ENCODE data around the gene GLRX5. TPM values are rescaled to one million over a fixed set of nuclear protein-coding genes. Genes with fewer than 3 reads are reported as not detected.

The GLRX5 gene
- total RNA-seq, 1 experiment from 2014 or later: 62.2 TPM

DNA sequence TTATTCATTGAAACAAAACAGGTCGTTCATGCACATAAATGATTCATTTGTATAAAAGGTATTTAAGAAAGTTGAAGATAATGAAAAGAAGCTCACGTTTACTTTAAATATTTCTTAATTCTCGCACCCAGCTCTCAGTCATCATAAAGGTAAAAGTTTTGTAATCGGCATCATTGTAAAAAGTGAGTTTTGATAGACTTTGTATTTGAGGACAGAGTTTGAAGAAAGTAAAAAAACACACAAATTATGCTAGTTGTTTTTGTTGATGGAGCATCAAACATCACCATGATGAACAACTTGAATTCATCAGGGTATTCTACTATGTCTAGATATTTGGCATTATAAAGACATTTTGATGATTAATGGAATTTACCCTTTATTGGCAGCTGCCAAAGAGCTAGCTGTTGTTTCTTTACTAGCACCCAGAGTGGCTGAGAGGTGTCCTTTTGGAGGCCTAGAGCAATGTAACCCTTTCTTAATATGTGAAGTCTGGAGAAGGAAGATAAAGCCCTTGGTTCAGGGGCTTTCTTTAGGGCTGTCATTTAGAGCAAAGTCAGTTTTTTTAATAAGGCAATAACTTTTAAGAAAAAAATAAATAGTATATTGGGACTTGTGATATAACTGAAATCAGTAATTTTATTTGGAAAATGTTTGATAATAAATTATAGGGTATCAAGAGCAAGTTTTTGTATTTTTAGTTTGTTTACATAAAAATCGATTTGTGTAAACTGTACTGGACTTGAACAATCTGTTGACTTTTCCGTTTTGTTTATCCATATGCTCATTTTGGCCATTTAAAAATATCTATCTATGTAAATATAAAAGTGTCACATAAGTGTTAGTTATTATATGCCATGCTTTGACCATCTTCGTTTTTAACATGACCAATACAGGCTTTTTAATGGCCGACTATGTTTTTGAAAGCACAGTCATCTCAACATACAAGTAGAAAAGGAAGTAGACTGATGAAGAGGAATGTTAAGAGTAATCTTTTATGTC, 7.4 kb downstream of the GLRX5 start:
- Histone ChIP-seq H2AK5ac (ENCODE audit: insufficient read length, low read length) (no peak overlapping the region), H3K56ac (ENCODE audit: insufficient read length, low read depth, low read length) (no peak overlapping the region), H4K8ac (replicated peaks; ENCODE audit: insufficient read length, low read depth, low read length) (no peak overlapping the region), H2BK12ac (ENCODE audit: insufficient read length, low read depth, low read length) (no peak overlapping the region), H3K79me2 (ENCODE audit: insufficient read depth, low read length) (peaks cover 23% of the 10 kb centered on the region; the same call in 1 of the 2 replicates), H3K4ac (ENCODE audit: low read depth, low read length) (no peak overlapping the region), H2BK5ac (ENCODE audit: insufficient read length, low read length) (no peak overlapping the region), H3K23me2 (ENCODE audit: insufficient read length, low read depth, low read length, poor library complexity, severe bottlenecking) (no peaks in the 10 kb centered on the region), H4K91ac (ENCODE audit: insufficient read length, low read depth, low read length) (no peak overlapping the region), H3K27me3 (ENCODE audit: insufficient read depth, low read length) (no peaks in the 10 kb centered on the region; the same call in 1 of the 2 replicates), H3K9me3 (ENCODE audit: control insufficient read depth, low read depth, low read length) (no peaks in the 10 kb centered on the region), H2BK20ac (ENCODE audit: low read depth, low read length, poor library complexity, severe bottlenecking) (no peak overlapping the region), H2BK15ac (ENCODE audit: low read depth, low read length) (no peak overlapping the region), H3K4me2 (ENCODE audit: insufficient read depth, insufficient read length, low read length) (no peak overlapping the region), H3K4me1 (ENCODE audit: insufficient read depth, low read length) (no peaks in the 10 kb centered on the region), H3T11ph (ENCODE audit: low read length) (no peak overlapping the region), H3K18ac (ENCODE audit: insufficient read length, low read depth, low read length) (no peak overlapping the region), H3K9ac (ENCODE audit: extremely low read depth, insufficient read length, low read length) (no peak overlapping the region), H4K20me1 (ENCODE audit: control insufficient read depth, insufficient read depth, insufficient read length) (peaks cover 2% of the 10 kb centered on the region), H2AFZ (ENCODE audit: low read length) (no peak overlapping the region), H2BK120ac (ENCODE audit: low read depth, low read length, poor library complexity, severe bottlenecking) (no peak overlapping the region), H3K27ac (ENCODE audit: insufficient read length, low read depth, low read length) (no peak overlapping the region), H4K5ac (ENCODE audit: insufficient read length, low read depth, low read length) (no peak overlapping the region), H3K14ac (ENCODE audit: insufficient read depth, low read length) (no peak overlapping the region), H3K23ac (ENCODE audit: insufficient read length, low read depth, low read length) (no peak overlapping the region), H3K79me1 (ENCODE audit: insufficient read depth, low read depth, low read length, poor library complexity, severe bottlenecking) (peaks cover 4% of the 10 kb centered on the region)
- no peak for TF ChIP-seq CTCF (conservative IDR thresholded peaks at IDR 0.05)
- no peaks in the 10 kb centered on the region for H3K27me3 Mint-ChIP-seq (ENCODE audit: low read depth)
- no peak for DNase-seq
- no peaks in the 10 kb centered on the region for H3K9me3 Mint-ChIP-seq
- peaks cover 3 to 12% (median 11%) of the 10 kb centered on the region in 3 experiments; a peak in 5 of 7 replicates for H3K36me3 Mint-ChIP-seq (ENCODE audit: insufficient read depth in 1 of 3, low read depth in 3 of 3)
- H3K4me3 Mint-ChIP-seq: no peak overlapping the region
- peaks cover 8 to 11% of the 10 kb centered on the region in 2 experiments for H3K4me1 Mint-ChIP-seq
- WGBS (ENCODE audit: extremely low coverage, insufficient read length, low lambda C conversion rate): 100% methylated on average over 1 of the region's 8 CpGs
- no peak overlapping the region for H3K27ac Mint-ChIP-seq
